Stimulated activated CD4-positive, alpha-beta T cell treated with anti-CD3 and anti-CD28 coated beads, Interleukin-12 subunit alpha, Interleukin-12 subunit beta, amount 100 ng/mL, for 24 hours (primary cell): ENCODE results near the gene NTSR2.

Experiments used
- DNase-seq, 2 experiments: peaks; one replicate each; pipeline ENCODE4 v3.0.0-alpha.2; 2020; ENCODE audit warnings: low read depth in 2 of 2

The NTSR2 gene

DNA sequence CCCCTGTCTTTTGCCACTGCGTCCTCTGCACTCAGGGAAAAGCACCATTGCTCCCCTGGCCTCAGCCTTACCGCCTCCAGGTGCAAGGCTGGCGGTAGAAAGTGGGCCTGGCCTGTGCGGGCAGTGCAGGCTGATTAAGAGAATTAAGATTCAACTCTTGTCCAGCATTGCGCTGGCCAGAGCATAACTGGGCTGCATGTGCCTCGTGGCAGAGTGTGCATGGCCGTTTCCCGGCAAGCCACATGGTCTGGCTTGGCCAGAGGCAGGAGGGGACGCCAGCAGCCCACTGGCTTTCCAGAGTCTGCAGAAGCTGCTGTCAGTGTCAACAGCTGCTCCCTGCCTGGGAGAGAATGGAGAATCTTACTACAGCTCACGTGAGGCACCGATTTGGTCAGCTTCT is 12.3 kb downstream of the NTSR2 start:
- no peak for DNase-seq

GRCh38 chr2:11657195-11657594 is 12.8 kb downstream of the NTSR2 start:
- no peak for DNase-seq

- DNase-seq, result no peak
Observed at GRCh38 chr2:11656671-11657101, 13.3 kb downstream of the NTSR2 start.

- DNase-seq, result no peak
Observed at GRCh38 chr2:11656252-11656651, 13.7 kb downstream of the NTSR2 start.

GRCh38 chr2:11655495-11655894 is 14.5 kb downstream of the NTSR2 start:
- DNase-seq, result no peak

GRCh38 chr2:11652553-11652952 is 17.4 kb downstream of the NTSR2 start:
- no peak for DNase-seq

DNA sequence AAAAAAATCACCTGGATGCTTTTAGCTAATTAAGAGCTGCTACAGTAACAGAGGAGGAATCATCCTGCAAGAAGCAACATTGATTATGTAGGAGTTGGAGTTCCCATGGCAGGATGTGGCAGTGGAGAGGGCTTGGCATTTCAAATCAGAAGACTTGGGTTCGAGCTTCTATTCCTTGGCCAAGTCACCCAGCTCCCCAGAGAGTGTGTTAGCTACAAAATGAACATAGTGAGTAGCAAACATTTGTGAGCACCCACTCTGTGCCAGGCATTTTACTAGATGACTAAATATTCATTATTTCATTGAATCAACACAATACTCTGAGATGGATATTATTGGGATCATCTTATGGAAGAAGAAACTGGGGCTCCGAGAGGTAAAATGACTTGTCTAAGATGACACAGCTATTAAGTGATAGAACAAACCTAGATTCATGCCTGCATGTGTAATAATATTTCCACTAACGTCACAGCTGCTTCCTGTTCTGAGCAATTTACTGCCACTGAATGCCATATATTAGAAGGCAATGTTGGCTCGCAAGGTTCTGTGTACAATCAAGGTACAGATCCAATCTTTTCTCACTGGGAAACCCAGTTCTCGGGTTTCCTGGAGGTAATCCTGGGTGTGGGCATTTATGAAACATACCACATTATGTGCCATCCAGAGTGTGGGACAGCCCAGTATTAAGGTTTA is 18.0 kb downstream of the NTSR2 start:
- DNase-seq, result no peak

DNA sequence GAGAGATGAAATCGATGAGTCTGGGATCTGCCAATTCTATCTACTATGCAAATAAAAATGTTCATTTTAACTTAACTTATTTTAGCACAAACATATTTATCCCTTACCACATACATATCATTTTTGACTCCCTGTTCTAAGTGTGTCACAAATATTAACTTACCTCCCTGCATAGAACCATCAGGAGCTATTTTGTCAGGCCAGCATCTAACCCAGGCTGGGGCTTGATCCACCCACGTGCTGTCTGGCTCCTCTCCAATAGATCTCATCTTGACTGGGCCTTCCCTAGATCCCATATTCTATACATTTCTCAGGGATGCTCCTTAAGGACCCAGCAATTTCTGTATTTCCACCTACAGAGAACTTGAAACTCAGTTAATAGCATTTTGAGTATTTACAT is 20.9 kb downstream of the NTSR2 start:
- no peak for DNase-seq

DNA sequence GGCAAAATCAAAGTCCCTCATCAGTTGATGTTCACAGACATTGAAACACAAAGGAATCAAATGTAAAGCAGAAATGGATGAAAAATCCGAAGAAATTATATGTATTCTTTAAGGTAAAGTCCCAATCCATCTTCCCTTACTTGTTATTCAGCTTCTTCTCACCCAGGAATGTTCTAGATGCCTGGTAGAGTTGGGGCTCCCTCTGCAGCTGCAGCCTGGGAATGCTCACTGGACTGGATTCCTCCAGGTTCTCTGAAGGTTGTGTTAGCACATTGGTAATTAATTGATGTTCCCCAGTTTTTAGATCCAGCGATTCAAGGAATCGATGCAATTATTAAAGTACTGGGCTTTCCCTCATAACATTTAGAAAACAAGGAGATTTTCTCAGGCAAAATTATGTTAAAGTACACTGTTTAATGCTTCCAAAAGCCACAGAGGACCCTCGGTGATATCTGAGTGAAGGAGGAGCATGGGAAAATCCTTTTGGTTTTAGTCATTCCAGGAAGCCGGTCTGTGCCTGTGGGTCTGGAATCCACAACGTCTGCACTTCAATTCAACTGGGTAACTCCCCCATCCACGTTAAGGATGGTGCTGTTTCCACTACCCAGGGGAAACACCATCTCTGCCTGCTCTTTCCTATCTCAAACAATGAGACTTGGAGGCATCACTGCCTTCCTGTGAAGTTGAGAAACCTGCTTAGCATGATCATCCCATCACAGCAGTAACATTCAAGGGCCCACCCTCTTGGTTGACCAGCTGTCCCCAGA is 22.0 kb downstream of the NTSR2 start:
- DNase-seq, result no peak

DNA sequence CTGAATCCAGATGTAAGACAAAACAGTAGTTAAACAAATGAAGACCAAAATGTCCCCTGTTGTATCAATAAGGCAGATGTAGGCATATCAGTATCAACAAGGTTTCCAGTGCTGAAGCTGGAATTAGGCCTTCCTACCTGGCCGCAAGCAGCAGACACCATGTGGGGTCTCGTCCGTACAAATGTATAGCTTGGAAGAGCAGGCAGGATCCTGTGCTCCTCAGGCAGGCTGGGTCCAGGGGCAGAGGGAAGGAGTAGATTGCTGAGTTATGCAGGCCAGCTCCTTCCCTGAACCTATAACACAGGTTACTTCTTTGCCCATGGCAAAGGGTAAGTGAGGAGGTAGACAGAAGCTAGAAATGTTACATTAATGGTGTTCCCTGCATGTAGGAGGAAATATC is 23.5 kb downstream of the NTSR2 start:
- no peak for DNase-seq

DNA sequence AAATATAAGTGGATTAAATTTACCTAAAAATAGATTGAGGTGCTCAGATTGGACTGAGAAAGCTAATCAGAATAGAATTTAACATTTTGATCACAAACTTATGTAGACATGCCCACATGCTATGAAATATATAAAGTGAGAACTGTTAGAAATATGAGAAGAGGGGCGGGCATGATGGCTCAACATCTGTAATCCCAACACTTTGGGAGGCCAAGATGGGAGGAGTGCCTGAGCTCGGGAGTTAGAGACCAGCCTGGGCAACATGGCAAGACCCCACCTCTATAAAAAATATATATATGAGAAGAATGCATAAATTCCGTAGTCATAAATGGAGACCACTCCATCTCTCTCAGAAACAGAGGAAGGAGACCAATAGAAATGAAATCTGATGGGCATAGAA is 25.7 kb downstream of the NTSR2 start:
- DNase-seq, result no peak

- no peak for DNase-seq
Observed at GRCh38 chr2:11642972-11643371, 27.0 kb downstream of the NTSR2 start.

DNA sequence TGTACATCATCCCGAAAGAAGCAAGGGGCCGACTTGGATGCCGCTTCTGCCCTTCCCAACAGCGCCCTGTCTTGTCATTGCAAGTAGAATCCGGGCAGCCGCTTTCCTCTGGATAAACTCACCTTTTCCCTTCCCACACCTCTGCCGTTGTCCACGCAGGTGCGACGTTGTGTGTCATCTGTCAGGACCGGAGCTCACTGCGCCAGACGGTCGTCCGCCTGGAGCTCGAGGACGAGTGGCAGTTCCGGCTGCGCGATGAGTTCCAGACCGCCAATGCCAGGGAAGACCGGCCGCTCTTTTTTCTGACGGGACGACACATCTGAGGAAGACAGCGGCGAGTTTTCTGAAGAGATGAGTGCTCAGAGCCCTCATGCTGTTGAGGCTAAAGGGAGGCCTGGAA is 29.9 kb downstream of the NTSR2 start:
- no peak for DNase-seq

- no peak for DNase-seq
Observed at GRCh38 chr2:11639503-11639902, 30.5 kb downstream of the NTSR2 start.

DNA sequence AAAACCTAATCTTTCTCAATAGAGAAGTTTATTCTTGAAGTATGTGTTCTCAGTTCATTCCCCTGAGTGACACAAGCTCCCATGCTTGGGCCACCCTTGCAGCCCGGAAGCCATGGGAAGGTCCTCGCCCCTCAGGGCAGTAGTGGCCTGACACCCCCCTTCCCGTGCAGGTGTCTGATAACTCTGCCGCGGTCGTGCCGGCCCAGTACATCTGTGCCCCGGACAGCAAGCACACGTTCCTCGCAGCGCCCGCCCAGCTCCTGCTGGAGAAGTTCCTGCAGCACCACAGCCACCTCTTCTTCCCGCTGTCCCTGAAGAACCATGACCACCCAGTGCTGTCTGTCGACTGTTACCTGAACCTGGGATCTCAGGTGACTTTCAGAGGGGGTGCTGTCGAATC is 32.4 kb downstream of the NTSR2 start:
- no peak for DNase-seq

- DNase-seq, result no peak
Observed at GRCh38 chr2:11636593-11637295, 33.3 kb downstream of the NTSR2 start.

DNA sequence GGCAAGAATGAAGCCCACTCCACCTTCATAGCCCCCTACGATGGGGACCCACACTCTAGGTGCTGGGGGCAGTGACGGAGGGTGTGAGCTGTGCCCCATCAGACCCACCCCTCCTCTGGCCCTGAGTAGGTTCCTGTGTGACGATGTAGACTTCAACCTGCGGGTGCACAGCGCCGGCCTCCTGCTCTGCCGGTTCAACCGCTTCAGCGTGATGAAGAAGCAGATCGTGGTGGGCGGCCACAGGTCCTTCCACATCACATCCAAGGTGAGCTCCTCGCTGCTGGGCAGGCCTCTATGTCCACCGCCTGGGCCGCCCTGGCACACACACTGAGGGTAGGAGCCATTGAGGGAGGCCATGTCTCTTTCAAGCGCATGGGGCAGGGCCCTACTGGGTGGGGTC is 34.9 kb downstream of the NTSR2 start:
- DNase-seq, result no peak

- no peak for DNase-seq
Observed at GRCh38 chr2:11634584-11634983, 35.4 kb downstream of the NTSR2 start.

GRCh38 chr2:11633923-11634478 is 36.0 kb downstream of the NTSR2 start:
- DNase-seq, result no peak

DNA sequence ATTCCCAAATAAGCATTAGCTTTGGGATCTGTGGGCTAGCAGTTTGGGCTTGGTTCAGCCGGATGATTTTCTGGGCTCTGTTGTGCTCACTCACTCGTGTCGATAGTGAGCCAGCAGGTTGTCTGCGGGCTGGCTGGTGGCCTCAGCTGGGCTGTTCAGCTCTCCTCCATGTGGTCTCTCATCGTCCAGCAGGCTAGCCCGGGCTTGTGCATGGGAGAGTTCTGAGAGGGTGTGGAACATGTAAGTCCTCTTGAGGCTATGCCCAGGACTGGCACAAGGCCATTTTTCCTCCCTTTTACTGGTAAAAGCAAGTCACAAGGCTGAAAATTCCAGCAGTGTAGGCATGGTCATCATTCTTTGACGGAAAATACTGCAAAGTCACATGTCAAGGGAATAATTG is 38.5 kb downstream of the NTSR2 start:
- no peak for DNase-seq

DNA sequence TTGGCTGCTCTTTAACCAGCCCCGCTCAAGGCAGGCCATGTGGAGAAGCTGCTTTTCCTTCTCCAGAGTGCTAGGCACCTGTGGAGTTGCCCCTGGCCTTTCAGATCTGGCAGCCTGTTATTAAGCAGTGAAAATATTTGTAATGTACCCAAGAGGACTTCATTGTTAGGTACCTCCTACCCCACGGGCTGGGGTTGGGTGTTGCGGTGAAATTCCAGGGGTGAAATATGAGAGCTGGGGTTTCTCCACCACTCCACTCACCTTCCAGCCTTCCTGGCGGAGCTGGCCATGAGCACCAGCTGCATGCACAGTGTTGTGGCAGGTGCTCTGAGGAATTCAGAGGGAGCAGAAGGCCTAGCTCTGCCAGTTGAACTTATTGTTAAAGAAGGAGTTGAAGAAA is 39.1 kb downstream of the NTSR2 start:
- no peak for DNase-seq

DNA sequence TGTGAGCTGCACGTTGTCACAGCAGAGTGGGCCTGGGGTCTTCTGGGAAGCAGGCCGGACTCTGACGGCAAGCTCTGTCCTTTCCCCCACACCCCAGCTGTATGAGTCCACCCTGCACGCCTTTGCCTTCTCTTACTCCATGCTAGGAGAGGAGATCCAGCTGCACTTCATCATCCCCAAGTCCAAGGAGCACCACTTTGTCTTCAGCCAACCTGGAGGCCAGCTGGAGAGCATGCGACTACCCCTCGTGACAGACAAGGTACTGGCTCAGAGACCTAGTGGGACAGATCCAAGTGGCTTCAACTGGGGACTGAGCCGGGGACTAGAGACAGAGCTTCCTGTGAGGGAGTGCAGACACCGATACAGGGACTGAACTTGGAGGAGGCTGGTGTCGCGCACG is 40.1 kb downstream of the NTSR2 start:
- DNase-seq, result no peak

DNA sequence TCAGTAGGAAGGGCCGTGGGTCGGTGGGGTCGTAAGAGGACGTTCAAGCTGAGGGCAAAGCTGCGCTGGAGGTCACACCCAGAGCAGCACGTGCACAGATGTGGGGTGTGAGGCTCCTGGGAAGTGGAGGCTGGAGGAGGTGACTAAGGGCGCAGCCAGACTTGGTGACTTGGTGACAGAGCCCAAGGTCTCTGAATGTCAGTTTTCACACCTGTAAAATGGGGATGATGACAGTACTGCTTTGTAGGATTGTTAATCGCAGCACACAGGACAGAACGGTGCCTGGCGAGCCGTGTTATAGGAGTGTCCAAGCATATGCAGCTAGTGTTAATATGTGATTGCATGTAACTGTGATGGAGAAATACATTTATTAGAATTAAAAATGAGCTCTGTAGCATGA is 40.8 kb downstream of the NTSR2 start:
- DNase-seq, result no peak
